Measurements from ENCODE around the gene PNPLA3.

PNPLA3 gene

GRCh38 chr22:43983808-43984207 is 60.2 kb downstream of the PNPLA3 start:
- Histone ChIP-seq H3K4me1 (ENCODE audit: control insufficient read depth, insufficient read depth, low read length) (no peaks in the 10 kb centered on the region; the same call in 1 of the 2 replicates), H3K36me3 (ENCODE audit: control insufficient read depth, insufficient read depth, low read length) (peaks cover 75% of the 10 kb centered on the region), H3K9ac (ENCODE audit: low read length) (no peak overlapping the region), H3K4me3 (ENCODE audit: low read depth, low read length) (no peak overlapping the region), H3K9me3 (ENCODE audit: control insufficient read depth, insufficient read depth, low read depth, low read length) (no peaks in the 10 kb centered on the region), H3K27ac (ENCODE audit: low read depth, low read length) (no peak overlapping the region), H3K27me3 (ENCODE audit: control insufficient read depth, insufficient read depth, low read length) (no peaks in the 10 kb centered on the region)

GRCh38 chr22:43985532-43985931 is 61.9 kb downstream of the PNPLA3 start:
- Histone ChIP-seq H3K36me3 (ENCODE audit: control insufficient read depth, insufficient read depth, low read length) (peaks cover 73% of the 10 kb centered on the region), H3K27ac (ENCODE audit: low read depth, low read length) (no peak overlapping the region), H3K9me3 (ENCODE audit: control insufficient read depth, insufficient read depth, low read depth, low read length) (no peaks in the 10 kb centered on the region), H3K9ac (ENCODE audit: low read length) (no peak overlapping the region), H3K4me1 (ENCODE audit: control insufficient read depth, insufficient read depth, low read length) (no peaks in the 10 kb centered on the region; the same call in 1 of the 2 replicates), H3K4me3 (ENCODE audit: low read depth, low read length) (no peak overlapping the region), H3K27me3 (ENCODE audit: control insufficient read depth, insufficient read depth, low read length) (no peaks in the 10 kb centered on the region)

- H3K4me1 ChIP-seq (ENCODE audit: control insufficient read depth, insufficient read depth, low read length) = no peaks in the 10 kb centered on the region; the same call in 1 of the 2 replicates
- H3K27ac ChIP-seq (ENCODE audit: low read depth, low read length) = no peak overlapping the region
- H3K9ac ChIP-seq (ENCODE audit: low read length) = no peak overlapping the region
- H3K27me3 ChIP-seq (ENCODE audit: control insufficient read depth, insufficient read depth, low read length) = no peaks in the 10 kb centered on the region
- peaks cover 74% of the 10 kb centered on the region for H3K36me3 ChIP-seq (ENCODE audit: control insufficient read depth, insufficient read depth, low read length)
- no peaks in the 10 kb centered on the region for H3K9me3 ChIP-seq (ENCODE audit: control insufficient read depth, insufficient read depth, low read depth, low read length)
- H3K4me3 ChIP-seq (ENCODE audit: low read depth, low read length) = no peak overlapping the region
Measured at GRCh38 chr22:43988116-43988820, 64.7 kb downstream of the PNPLA3 start.

- no peak overlapping the region for H3K4me3 ChIP-seq (ENCODE audit: low read depth, low read length)
- no peaks in the 10 kb centered on the region; the same call in 1 of the 2 replicates for H3K4me1 ChIP-seq (ENCODE audit: control insufficient read depth, insufficient read depth, low read length)
- no peaks in the 10 kb centered on the region for H3K9me3 ChIP-seq (ENCODE audit: control insufficient read depth, insufficient read depth, low read depth, low read length)
- no peak overlapping the region for H3K9ac ChIP-seq (ENCODE audit: low read length)
- no peaks in the 10 kb centered on the region for H3K27me3 ChIP-seq (ENCODE audit: control insufficient read depth, insufficient read depth, low read length)
- H3K36me3 ChIP-seq (ENCODE audit: control insufficient read depth, insufficient read depth, low read length) = peaks cover 73% of the 10 kb centered on the region
- no peak overlapping the region for H3K27ac ChIP-seq (ENCODE audit: low read depth, low read length)
Measured at GRCh38 chr22:43988960-43989359, 65.4 kb downstream of the PNPLA3 start.

GRCh38 chr22:43990044-43990443 is 66.4 kb downstream of the PNPLA3 start:
- no peaks in the 10 kb centered on the region for H3K27me3 ChIP-seq (ENCODE audit: control insufficient read depth, insufficient read depth, low read length)
- H3K4me1 ChIP-seq (ENCODE audit: control insufficient read depth, insufficient read depth, low read length) = no peaks in the 10 kb centered on the region; the same call in 1 of the 2 replicates
- H3K4me3 ChIP-seq (ENCODE audit: low read depth, low read length) = no peak overlapping the region
- H3K36me3 ChIP-seq (ENCODE audit: control insufficient read depth, insufficient read depth, low read length) = peaks cover 74% of the 10 kb centered on the region
- no peak overlapping the region for H3K27ac ChIP-seq (ENCODE audit: low read depth, low read length)
- H3K9me3 ChIP-seq (ENCODE audit: control insufficient read depth, insufficient read depth, low read depth, low read length) = no peaks in the 10 kb centered on the region
- H3K9ac ChIP-seq (ENCODE audit: low read length) = no peak overlapping the region

GRCh38 chr22:43991316-43992020 is 67.9 kb downstream of the PNPLA3 start:
- H3K27ac ChIP-seq (ENCODE audit: low read depth, low read length) = no peak overlapping the region
- H3K36me3 ChIP-seq (ENCODE audit: control insufficient read depth, insufficient read depth, low read length) = peaks cover 75% of the 10 kb centered on the region
- no peak overlapping the region for H3K4me3 ChIP-seq (ENCODE audit: low read depth, low read length)
- no peaks in the 10 kb centered on the region; the same call in 1 of the 2 replicates for H3K4me1 ChIP-seq (ENCODE audit: control insufficient read depth, insufficient read depth, low read length)
- no peaks in the 10 kb centered on the region for H3K9me3 ChIP-seq (ENCODE audit: control insufficient read depth, insufficient read depth, low read depth, low read length)
- no peaks in the 10 kb centered on the region for H3K27me3 ChIP-seq (ENCODE audit: control insufficient read depth, insufficient read depth, low read length)
- H3K9ac ChIP-seq (ENCODE audit: low read length) = no peak overlapping the region

GRCh38 chr22:43992331-43992821 is 68.8 kb downstream of the PNPLA3 start:
- Histone ChIP-seq H3K27ac (ENCODE audit: low read depth, low read length) (no peak overlapping the region), H3K9me3 (ENCODE audit: control insufficient read depth, insufficient read depth, low read depth, low read length) (no peaks in the 10 kb centered on the region), H3K4me1 (ENCODE audit: control insufficient read depth, insufficient read depth, low read length) (no peaks in the 10 kb centered on the region; the same call in 1 of the 2 replicates), H3K27me3 (ENCODE audit: control insufficient read depth, insufficient read depth, low read length) (no peaks in the 10 kb centered on the region), H3K9ac (ENCODE audit: low read length) (no peak overlapping the region), H3K4me3 (ENCODE audit: low read depth, low read length) (no peak overlapping the region), H3K36me3 (ENCODE audit: control insufficient read depth, insufficient read depth, low read length) (peaks cover 77% of the 10 kb centered on the region)

GRCh38 chr22:43993072-43993760 is 69.6 kb downstream of the PNPLA3 start:
- Histone ChIP-seq H3K4me1 (ENCODE audit: control insufficient read depth, insufficient read depth, low read length) (no peaks in the 10 kb centered on the region; the same call in 1 of the 2 replicates), H3K9me3 (ENCODE audit: control insufficient read depth, insufficient read depth, low read depth, low read length) (no peaks in the 10 kb centered on the region), H3K9ac (ENCODE audit: low read length) (no peak overlapping the region), H3K36me3 (ENCODE audit: control insufficient read depth, insufficient read depth, low read length) (peaks cover 76% of the 10 kb centered on the region), H3K27ac (ENCODE audit: low read depth, low read length) (no peak overlapping the region), H3K27me3 (ENCODE audit: control insufficient read depth, insufficient read depth, low read length) (no peaks in the 10 kb centered on the region), H3K4me3 (ENCODE audit: low read depth, low read length) (no peak overlapping the region)

- Histone ChIP-seq H3K36me3 (ENCODE audit: control insufficient read depth, insufficient read depth, low read length) (peaks cover 76% of the 10 kb centered on the region), H3K27ac (ENCODE audit: low read depth, low read length) (no peak overlapping the region), H3K27me3 (ENCODE audit: control insufficient read depth, insufficient read depth, low read length) (no peaks in the 10 kb centered on the region), H3K4me1 (ENCODE audit: control insufficient read depth, insufficient read depth, low read length) (no peaks in the 10 kb centered on the region), H3K9me3 (ENCODE audit: control insufficient read depth, insufficient read depth, low read depth, low read length) (no peaks in the 10 kb centered on the region), H3K4me3 (ENCODE audit: low read depth, low read length) (no peak overlapping the region), H3K9ac (ENCODE audit: low read length) (no peak overlapping the region)
Measured at GRCh38 chr22:43994006-43994405, 70.4 kb downstream of the PNPLA3 start.

- Histone ChIP-seq H3K36me3 (ENCODE audit: control insufficient read depth, insufficient read depth, low read length) (peaks cover 75% of the 10 kb centered on the region), H3K27me3 (ENCODE audit: control insufficient read depth, insufficient read depth, low read length) (no peaks in the 10 kb centered on the region), H3K4me3 (ENCODE audit: low read depth, low read length) (no peak overlapping the region), H3K9me3 (ENCODE audit: control insufficient read depth, insufficient read depth, low read depth, low read length) (no peaks in the 10 kb centered on the region), H3K27ac (ENCODE audit: low read depth, low read length) (no peak overlapping the region), H3K9ac (ENCODE audit: low read length) (no peak overlapping the region), H3K4me1 (ENCODE audit: control insufficient read depth, insufficient read depth, low read length) (no peaks in the 10 kb centered on the region)
Measured at GRCh38 chr22:43994416-43994815, 70.8 kb downstream of the PNPLA3 start.

Measured in HUES6 (cell line).